Suprapubic skin (tissue), 4 donors: ENCODE measurements around the gene PTPN14.

Source experiments
- EP300 ChIP-seq: sonication (generic); formaldehyde crosslinking; IDR thresholded peaks from one replicate; pipeline ENCODE4 v1.6.1; 2017; ENCODE audit warnings: antibody characterized with exemption
- POLR2A ChIP-seq, 2 donors: fragments of 450-650 bp; IDR thresholded peaks; one replicate each; pipeline ENCODE4 v1.6.1; 2017; ENCODE audit warnings: antibody characterized with exemption in 2 of 2, mild to moderate bottlenecking in 2 of 2, moderate library complexity in 2 of 2
- POLR2AphosphoS5 ChIP-seq, 3 donors: sonication (generic); formaldehyde crosslinking; IDR thresholded peaks; one replicate each; pipeline ENCODE4 v1.6.1; 2017; ENCODE audit warnings: antibody characterized with exemption in 3 of 3
- TF ChIP-seq, protein P1 (sequence below), 2 donors: fragments of 200-600 bp in 1 of 2; fragments of 450-650 bp in 1 of 2; sonication (generic) in 1 of 2; IDR thresholded peaks; one replicate each; pipeline ENCODE4 v1.5.1; 2016 to 2019; ENCODE audit warnings: antibody characterized with exemption in 2 of 2, mild to moderate bottlenecking in 1 of 2, moderate library complexity in 1 of 2

DNA sequence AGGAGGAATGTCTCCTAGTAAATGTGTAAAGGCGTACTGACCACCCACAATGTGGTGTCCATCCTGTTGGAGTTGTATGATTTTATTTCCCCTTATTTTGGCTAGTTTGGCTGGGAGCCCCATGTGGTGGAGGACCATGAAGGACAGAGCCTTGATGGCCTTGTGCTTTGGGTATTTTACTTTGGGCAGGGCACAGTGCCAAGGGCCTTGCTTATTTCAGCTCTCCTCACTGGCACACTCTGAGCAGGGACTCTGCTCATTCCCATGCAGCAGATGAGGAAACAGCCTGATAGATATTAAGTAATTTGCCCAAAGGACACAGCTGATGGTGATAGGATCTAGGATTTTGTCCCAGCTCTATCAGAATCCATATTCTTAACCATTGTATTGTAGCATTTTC, 220.2 kb downstream of the PTPN14 start:
- TF ChIP-seq, protein P1, sequence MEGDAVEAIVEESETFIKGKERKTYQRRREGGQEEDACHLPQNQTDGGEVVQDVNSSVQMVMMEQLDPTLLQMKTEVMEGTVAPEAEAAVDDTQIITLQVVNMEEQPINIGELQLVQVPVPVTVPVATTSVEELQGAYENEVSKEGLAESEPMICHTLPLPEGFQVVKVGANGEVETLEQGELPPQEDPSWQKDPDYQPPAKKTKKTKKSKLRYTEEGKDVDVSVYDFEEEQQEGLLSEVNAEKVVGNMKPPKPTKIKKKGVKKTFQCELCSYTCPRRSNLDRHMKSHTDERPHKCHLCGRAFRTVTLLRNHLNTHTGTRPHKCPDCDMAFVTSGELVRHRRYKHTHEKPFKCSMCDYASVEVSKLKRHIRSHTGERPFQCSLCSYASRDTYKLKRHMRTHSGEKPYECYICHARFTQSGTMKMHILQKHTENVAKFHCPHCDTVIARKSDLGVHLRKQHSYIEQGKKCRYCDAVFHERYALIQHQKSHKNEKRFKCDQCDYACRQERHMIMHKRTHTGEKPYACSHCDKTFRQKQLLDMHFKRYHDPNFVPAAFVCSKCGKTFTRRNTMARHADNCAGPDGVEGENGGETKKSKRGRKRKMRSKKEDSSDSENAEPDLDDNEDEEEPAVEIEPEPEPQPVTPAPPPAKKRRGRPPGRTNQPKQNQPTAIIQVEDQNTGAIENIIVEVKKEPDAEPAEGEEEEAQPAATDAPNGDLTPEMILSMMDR (IDR thresholded peaks at IDR 0.05), result no peak
- TF ChIP-seq EP300 (no peak), POLR2AphosphoS5 (IDR thresholded peaks at IDR 0.05) (no peak), POLR2A (IDR thresholded peaks at IDR 0.05) (no peak)
